LoVo (cell line): ENCODE measurements around the gene NPFFR1.
"Not testable (repeated sequence)": the region's sequence is repeated elsewhere in the genome, so short reads cannot be mapped to it uniquely, and the experiment has no call there.

Experiments
- DNase-seq: peaks from one replicate; pipeline ENCODE4 v3.0.0-alpha.2; 2016; ENCODE audit warnings: low spot score

The NPFFR1 gene

GRCh38 chr10:70222811-70223447 is 60.9 kb downstream of the NPFFR1 start:
- not testable (repeated sequence) for DNase-seq

GRCh38 chr10:70222340-70222794 is 61.4 kb downstream of the NPFFR1 start:
- DNase-seq: peak; percentile 49

- no peak for DNase-seq
Measured at GRCh38 chr10:70221030-70221429, 62.8 kb downstream of the NPFFR1 start.

GRCh38 chr10:70212879-70213278 is 70.9 kb downstream of the NPFFR1 start:
- DNase-seq: no peak

GRCh38 chr10:70212277-70212676 is 71.5 kb downstream of the NPFFR1 start:
- no peak for DNase-seq

GRCh38 chr10:70206762-70207161 is 77.0 kb downstream of the NPFFR1 start:
- DNase-seq: no peak

- DNase-seq: no peak
Measured at GRCh38 chr10:70201105-70201504, 82.7 kb downstream of the NPFFR1 start.

GRCh38 chr10:70198696-70199466 is 84.9 kb downstream of the NPFFR1 start:
- DNase-seq: no peak
